Measurements from ENCODE around the gene GPR156.

The GPR156 gene

GRCh38 chr3:120145542-120146285, 139.3 kb downstream of the GPR156 start:
- in situ Hi-C loops (cut with MboI; ENCODE audit: low pct_unique_long_range_greater_than_20kb, low sequenced_read_pairs) = no loop called here
- no peak for DNase-seq

- in situ Hi-C loops (cut with MboI; ENCODE audit: low pct_unique_long_range_greater_than_20kb, low sequenced_read_pairs) = no loop called here
- no peak for DNase-seq
These were observed 140.8 kb downstream of the GPR156 start for GRCh38 chr3:120144267-120144666.

GRCh38 chr3:120143676-120144075, 141.3 kb downstream of the GPR156 start:
- no peak for DNase-seq
- in situ Hi-C loops (cut with MboI; ENCODE audit: low pct_unique_long_range_greater_than_20kb, low sequenced_read_pairs) = no loop called here

- in situ Hi-C loops (cut with MboI; ENCODE audit: low pct_unique_long_range_greater_than_20kb, low sequenced_read_pairs) = no loop called here
- no peak for DNase-seq
These were observed 142.8 kb downstream of the GPR156 start for GRCh38 chr3:120142236-120142635.

GRCh38 chr3:120140098-120140742, 144.8 kb downstream of the GPR156 start:
- DNase-seq = no peak
- in situ Hi-C loops (cut with MboI; ENCODE audit: low pct_unique_long_range_greater_than_20kb, low sequenced_read_pairs) = no loop called here

- in situ Hi-C loops (cut with MboI; ENCODE audit: low pct_unique_long_range_greater_than_20kb, low sequenced_read_pairs) = no loop called here
- DNase-seq = no peak
These were observed 145.9 kb downstream of the GPR156 start for GRCh38 chr3:120139140-120139539.

- in situ Hi-C loops (cut with MboI; ENCODE audit: low pct_unique_long_range_greater_than_20kb, low sequenced_read_pairs) = no loop called here
- DNase-seq = no peak
These were observed 147.5 kb downstream of the GPR156 start for GRCh38 chr3:120137548-120137947.

- DNase-seq = no peak
These were observed 154.4 kb downstream of the GPR156 start for GRCh38 chr3:120130656-120131055.

GRCh38 chr3:120129718-120130513, 155.1 kb downstream of the GPR156 start:
- DNase-seq = no peak
- in situ Hi-C loops (cut with MboI; ENCODE audit: low pct_unique_long_range_greater_than_20kb, low sequenced_read_pairs) = no loop called here

More at GRCh38 chr3:120130656-120131055, 154.4 kb downstream of the GPR156 start:
- in situ Hi-C loops (cut with MboI; ENCODE audit: low pct_unique_long_range_greater_than_20kb, low sequenced_read_pairs) = no loop called here

GRCh38 chr3:120129051-120129450, 156.0 kb downstream of the GPR156 start:
- no peak for DNase-seq
- in situ Hi-C loops (cut with MboI; ENCODE audit: low pct_unique_long_range_greater_than_20kb, low sequenced_read_pairs) = no loop called here

- DNase-seq = no peak
- in situ Hi-C loops (cut with MboI; ENCODE audit: low pct_unique_long_range_greater_than_20kb, low sequenced_read_pairs) = no loop called here
These were observed 159.0 kb downstream of the GPR156 start for GRCh38 chr3:120125992-120126391.

- no peak for DNase-seq
- in situ Hi-C loops (cut with MboI; ENCODE audit: low pct_unique_long_range_greater_than_20kb, low sequenced_read_pairs) = no loop called here
These were observed 165.0 kb downstream of the GPR156 start for GRCh38 chr3:120119846-120120510.

Measured in KBM-7 (cell line).